ENCODE data around the gene PKMYT1.

Gene PKMYT1

GRCh38 chr16:3000540-3000939 is 20.3 kb upstream of the PKMYT1 start:
- no peak for DNase-seq (ENCODE audit: low read depth in 4 of 4, low spot score in 1 of 4)

GRCh38 chr16:2999929-3000328 is 19.7 kb upstream of the PKMYT1 start:
- DNase-seq (ENCODE audit: low read depth in 4 of 4, low spot score in 1 of 4): no peak

GRCh38 chr16:2996298-2996697 is 16.1 kb upstream of the PKMYT1 start:
- no peak for DNase-seq (ENCODE audit: low read depth in 4 of 4, low spot score in 1 of 4)

- DNase-seq (ENCODE audit: low read depth in 4 of 4, low spot score in 1 of 4): no peak
These were observed 12.3 kb upstream of the PKMYT1 start for GRCh38 chr16:2992383-2993081.

GRCh38 chr16:2991566-2992261 is 11.5 kb upstream of the PKMYT1 start:
- no peak for DNase-seq (ENCODE audit: low read depth in 4 of 4, low spot score in 1 of 4)

- no peak for DNase-seq (ENCODE audit: low read depth in 4 of 4, low spot score in 1 of 4)
These were observed 10.6 kb upstream of the PKMYT1 start for GRCh38 chr16:2990891-2991290.

- DNase-seq (ENCODE audit: low read depth in 4 of 4, low spot score in 1 of 4): no peak
These were observed 8.4 kb upstream of the PKMYT1 start for GRCh38 chr16:2988590-2989099.

GRCh38 chr16:2987833-2988232 is 7.6 kb upstream of the PKMYT1 start:
- no peak for DNase-seq (ENCODE audit: low read depth in 4 of 4, low spot score in 1 of 4)

- no peak for DNase-seq (ENCODE audit: low read depth in 4 of 4, low spot score in 1 of 4)
These were observed 7.0 kb upstream of the PKMYT1 start for GRCh38 chr16:2987286-2987685.

- DNase-seq (ENCODE audit: low read depth in 4 of 4, low spot score in 1 of 4): no peak
These were observed 6.5 kb upstream of the PKMYT1 start for GRCh38 chr16:2986623-2987188.

GRCh38 chr16:2985893-2986355 is 5.7 kb upstream of the PKMYT1 start:
- no peak for DNase-seq (ENCODE audit: low read depth in 4 of 4, low spot score in 1 of 4)

GRCh38 chr16:2985462-2985861 is 5.2 kb upstream of the PKMYT1 start:
- no peak for DNase-seq (ENCODE audit: low read depth in 4 of 4, low spot score in 1 of 4)

- peak; percentile 47 to 72 (median 53) for DNase-seq (ENCODE audit: low read depth in 4 of 4, low spot score in 1 of 4)
These were observed 3.5 kb upstream of the PKMYT1 start for GRCh38 chr16:2983706-2984136.

- DNase-seq (ENCODE audit: low read depth in 4 of 4, low spot score in 1 of 4): no peak
These were observed 2.2 kb upstream of the PKMYT1 start for GRCh38 chr16:2982402-2982801.

GRCh38 chr16:2981899-2982250 is 1.6 kb upstream of the PKMYT1 start:
- DNase-seq (ENCODE audit: low read depth in 4 of 4, low spot score in 1 of 4): no peak

- no peak for DNase-seq (ENCODE audit: low read depth in 4 of 4, low spot score in 1 of 4)
These were observed 1.1 kb upstream of the PKMYT1 start for GRCh38 chr16:2981177-2981898.

GRCh38 chr16:2979669-2980226 is 498 bp downstream of the PKMYT1 start:
- no peak for DNase-seq (ENCODE audit: low read depth in 4 of 4, low spot score in 1 of 4)

- no peak for DNase-seq (ENCODE audit: low read depth in 4 of 4, low spot score in 1 of 4)
These were observed 2.8 kb downstream of the PKMYT1 start for GRCh38 chr16:2977440-2977839.

- DNase-seq (ENCODE audit: low read depth in 4 of 4, low spot score in 1 of 4): no peak
These were observed 3.6 kb downstream of the PKMYT1 start for GRCh38 chr16:2976673-2977072.

- no peak for DNase-seq (ENCODE audit: low read depth in 4 of 4, low spot score in 1 of 4)
These were observed 4.0 kb downstream of the PKMYT1 start for GRCh38 chr16:2976201-2976600.

GRCh38 chr16:2975161-2975795 is 5.0 kb downstream of the PKMYT1 start:
- DNase-seq (ENCODE audit: low read depth in 4 of 4, low spot score in 1 of 4): no peak

All from stimulated activated CD4-positive, alpha-beta T cell treated with anti-CD3 and anti-CD28 coated beads, Interleukin-1b, Interleukin-23, amount 100 ng/mL, for 24 hours (primary cell).